Thoracic aorta (tissue), 2 donors: ENCODE results near the gene FJX1. TPM values are rescaled to one million over a fixed set of nuclear protein-coding genes. Genes with fewer than 3 reads are reported as not detected.
"Not testable (repeated sequence)": the region's sequence is repeated elsewhere in the genome, so short reads cannot be mapped to it uniquely, and the experiment has no call there.

Experiments used
- ATAC-seq: fragments of 150-250 bp; one replicate; pipeline ENCODE4 v1.8.0; 2017; ENCODE audit warnings: low read depth; ENCODE audit not compliant: insufficient number of reproducible peaks, low FRiP score
- DNase-seq: peaks from one replicate; pipeline ENCODE4 v3.0.0-alpha.2; 2020; ENCODE audit warnings: low spot score
- H3K27ac ChIP-seq, 2 donors: fragments of 200-600 bp; sonication (generic); 1 replicate in 1 of 2; 2 replicates in 1 of 2; pipeline ENCODE4 v1.5.1; 2016; ENCODE audit warnings: mild to moderate bottlenecking in 2 of 2, moderate library complexity in 2 of 2
- H3K27me3 ChIP-seq: fragments of 200-600 bp; sonication (generic); replicated peaks from 2 replicates; pipeline ENCODE4 v1.6.0; 2016; ENCODE audit warnings: mild to moderate bottlenecking; ENCODE audit not compliant: insufficient read depth
- H3K36me3 ChIP-seq: fragments of 200-600 bp; sonication (generic); one replicate; pipeline ENCODE4 v1.5.1; 2016
- H3K4me1 ChIP-seq, 2 donors: fragments of 200-600 bp; sonication (generic); 1 replicate in 1 of 2; 2 replicates in 1 of 2; pipeline versions ENCODE4 v1.5.1 to v1.6.0; 2016; ENCODE audit warnings: low read depth in 2 of 2, mild to moderate bottlenecking in 1 of 2; ENCODE audit not compliant: control insufficient read depth in 1 of 2
- H3K4me3 ChIP-seq: fragments of 200-600 bp; sonication (generic); 2 replicates; pipeline ENCODE4 v1.5.1; 2016; ENCODE audit warnings: mild to moderate bottlenecking
- H3K9me3 ChIP-seq: fragments of 200-600 bp; sonication (generic); 2 replicates; pipeline ENCODE4 v1.5.1; 2016
- CTCF ChIP-seq: fragments of 200-600 bp; sonication (generic); IDR thresholded peaks from one replicate; pipeline ENCODE4 v1.5.1; 2019; ENCODE audit warnings: antibody characterized with exemption
- total RNA-seq, 2 donors: library from RNA; depleted of rRNA; stranded (reverse); fragments of >200 nt; gene quantifications; one replicate each; pipeline versions ENCODE4 v1.1.0 to v1.2.3, GENCODE V29; 2016

FJX1 gene
- total RNA-seq, 2 donors from 2014 or later: 5.4 to 19.2 TPM

GRCh38 chr11:35650467-35650866, 32.2 kb downstream of the FJX1 start:
- no peak for DNase-seq
- no peak for TF ChIP-seq CTCF
- Histone ChIP-seq H3K4me3 (no peak overlapping the region), H3K27me3 (no peaks in the 10 kb centered on the region), H3K36me3 (no peaks in the 10 kb centered on the region), H3K9me3 (no peaks in the 10 kb centered on the region), H3K4me1 (no peaks in the 10 kb centered on the region), H3K27ac (no peak overlapping the region)
- no peak for ATAC-seq

DNA sequence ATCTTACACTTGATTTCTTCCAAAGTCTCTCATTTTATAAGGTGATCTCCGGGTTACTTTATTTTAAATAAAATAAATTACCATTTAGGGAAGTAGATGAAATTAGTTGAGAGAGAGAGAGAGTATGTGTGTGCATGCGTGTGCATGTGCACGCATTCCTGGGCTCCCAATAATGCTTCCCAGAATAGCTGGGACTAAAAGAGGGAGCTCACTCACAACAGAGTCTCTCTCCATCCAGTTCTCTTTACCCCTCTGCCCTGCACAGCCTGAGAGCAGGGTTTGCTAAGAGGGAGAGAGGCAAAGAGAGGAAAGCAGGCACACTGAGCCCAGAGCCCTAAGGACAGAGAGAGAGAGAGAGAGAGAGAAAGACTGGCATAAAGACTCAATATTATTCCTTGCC, 33.0 kb downstream of the FJX1 start:
- H3K27ac ChIP-seq: no peak overlapping the region
- no peak for ATAC-seq
- H3K27me3 ChIP-seq: no peaks in the 10 kb centered on the region
- no peak for TF ChIP-seq CTCF
- no peak for DNase-seq
- no peaks in the 10 kb centered on the region for H3K36me3 ChIP-seq
- H3K4me1 ChIP-seq: no peaks in the 10 kb centered on the region
- H3K4me3 ChIP-seq: no peak overlapping the region
- H3K9me3 ChIP-seq: no peaks in the 10 kb centered on the region

DNA sequence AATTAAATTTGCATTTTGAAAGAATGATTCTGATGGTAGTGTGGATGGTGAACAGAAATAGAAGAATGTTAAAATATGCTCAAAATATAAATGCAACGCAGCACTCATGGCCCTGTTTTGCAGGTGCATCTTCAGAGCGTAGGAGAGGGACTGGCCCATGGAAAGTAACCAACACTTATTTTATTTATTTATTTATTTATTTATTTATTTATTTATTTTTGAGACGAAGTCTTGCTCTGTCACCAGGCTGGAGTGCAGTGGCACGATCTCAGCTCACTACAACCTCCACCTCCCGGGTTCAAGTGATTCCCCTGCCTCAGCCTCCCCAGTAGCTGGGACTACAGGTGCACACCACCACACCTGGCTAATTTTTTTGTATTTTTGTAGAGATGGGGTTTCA, 34.5 kb downstream of the FJX1 start:
- not testable (repeated sequence) for H3K36me3 ChIP-seq, DNase-seq, H3K9me3 ChIP-seq, ATAC-seq, H3K4me1 ChIP-seq, H3K4me3 ChIP-seq, H3K27me3 ChIP-seq, H3K27ac ChIP-seq

DNA sequence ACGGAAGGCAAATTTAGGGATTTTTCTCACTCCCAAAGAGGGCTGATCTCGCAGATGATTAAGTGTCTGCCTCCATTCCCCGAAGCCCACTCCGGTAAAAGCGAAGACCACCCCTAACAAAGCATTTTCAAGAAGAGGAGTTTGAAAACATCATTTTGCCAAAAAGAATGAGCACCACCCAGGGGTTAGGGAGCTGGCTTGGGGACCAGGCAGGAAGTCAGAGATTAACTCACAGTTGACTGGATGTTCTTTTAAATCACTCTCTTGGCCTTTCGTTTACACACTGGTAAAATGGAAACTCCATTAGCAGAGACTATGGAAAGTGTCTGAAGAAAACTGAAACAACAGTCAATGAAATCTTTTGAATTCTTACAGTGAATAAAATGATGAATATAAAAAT, 36.5 kb downstream of the FJX1 start:
- no peak overlapping the region for H3K4me3 ChIP-seq
- no peak for ATAC-seq
- no peak overlapping the region for H3K27ac ChIP-seq

DNA sequence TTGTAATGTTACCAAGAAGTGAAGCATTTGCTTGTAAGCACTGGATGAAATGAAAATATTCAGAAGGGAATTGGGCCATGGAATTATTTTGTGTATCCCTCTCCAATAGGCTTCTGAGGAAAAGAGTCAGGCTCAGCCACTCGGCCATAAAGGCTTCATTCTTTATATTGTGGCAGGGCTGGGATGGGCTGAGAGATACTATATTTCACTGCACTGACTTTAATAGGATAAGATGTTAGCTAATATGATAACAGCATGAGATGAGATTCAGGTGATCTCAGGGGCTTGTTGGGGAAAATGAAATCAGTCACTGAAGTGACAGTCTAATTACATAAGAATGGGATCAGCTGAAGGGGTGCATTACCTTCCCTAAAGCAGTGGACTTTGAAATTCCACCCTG, 37.0 kb downstream of the FJX1 start:
- no peak for DNase-seq
- TF ChIP-seq CTCF: no peak

More for the DNA sequence above, 36.5 kb downstream of the FJX1 start:
- TF ChIP-seq CTCF: no peak
- H3K9me3 ChIP-seq: no peaks in the 10 kb centered on the region
- no peaks in the 10 kb centered on the region for H3K4me1 ChIP-seq
- no peak for DNase-seq
- H3K27me3 ChIP-seq: no peaks in the 10 kb centered on the region
- H3K36me3 ChIP-seq: no peaks in the 10 kb centered on the region

GRCh38 chr11:35655856-35656255, 37.6 kb downstream of the FJX1 start:
- Histone ChIP-seq H3K27ac (no peak overlapping the region), H3K4me1 (no peaks in the 10 kb centered on the region), H3K4me3 (no peak overlapping the region), H3K36me3 (no peaks in the 10 kb centered on the region), H3K9me3 (no peaks in the 10 kb centered on the region), H3K27me3 (no peaks in the 10 kb centered on the region)
- no peak for TF ChIP-seq CTCF
- no peak for DNase-seq
- ATAC-seq: no peak

More for the DNA sequence above, 37.0 kb downstream of the FJX1 start:
- Histone ChIP-seq H3K27me3 (no peaks in the 10 kb centered on the region), H3K36me3 (no peaks in the 10 kb centered on the region), H3K9me3 (no peaks in the 10 kb centered on the region), H3K27ac (no peak overlapping the region), H3K4me3 (no peak overlapping the region), H3K4me1 (no peaks in the 10 kb centered on the region)
- ATAC-seq: no peak
